Measurements from ENCODE around the gene WIPF1. TPM values are rescaled to one million over a fixed set of nuclear protein-coding genes. Genes with fewer than 3 reads are reported as not detected.
A peak's percentile ranks its signal among the peaks of the same experiment; 100 is the strongest.

The WIPF1 gene
- total and polyA plus RNA-seq, 2 of the 13 experiments (the other 11 are each of a cell fraction or from before 2014, with no cell fraction given): 0.01 TPM; not detected in 1

DNA sequence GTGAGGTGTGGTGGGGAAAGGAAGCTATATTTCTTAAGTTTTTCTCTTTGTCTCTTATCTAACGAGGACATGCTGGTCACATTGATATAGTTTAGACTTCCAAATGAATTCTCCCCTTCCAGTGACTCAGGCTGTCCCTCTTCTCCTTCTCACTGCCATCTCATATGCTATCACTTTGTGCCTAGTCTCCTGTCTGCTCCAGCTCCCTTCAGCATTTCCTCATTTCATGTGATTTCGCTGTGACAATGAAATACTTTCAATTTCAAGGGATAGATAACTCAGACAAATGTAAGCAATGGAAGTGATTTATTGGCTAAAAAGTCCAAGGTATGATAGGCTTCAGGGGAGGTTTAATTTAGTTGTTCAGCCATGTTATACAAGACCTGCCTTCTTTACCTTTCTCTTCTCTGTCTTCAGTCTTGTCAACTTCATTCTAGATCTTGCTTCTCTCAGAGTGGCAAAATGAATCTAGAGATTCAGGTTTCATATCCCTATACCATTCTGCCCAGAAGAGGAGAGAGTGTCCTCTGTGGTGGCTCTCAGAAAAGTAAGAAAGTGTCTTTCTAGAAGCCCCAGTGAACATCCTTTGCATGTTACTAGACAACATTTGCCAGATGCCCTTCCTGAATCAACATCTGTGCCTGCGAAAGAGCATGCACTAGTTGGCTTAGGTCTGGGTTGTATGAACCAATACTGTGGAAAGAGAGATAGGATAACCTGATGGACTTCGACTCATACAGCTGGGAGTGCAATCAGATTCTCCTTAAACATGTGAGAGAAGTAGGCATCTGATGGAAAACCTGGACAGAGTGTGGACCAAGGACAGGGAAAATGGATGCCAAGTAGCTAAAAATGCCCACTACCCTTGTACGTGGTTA lies 80.9 kb downstream of the WIPF1 start:
- H3K9me3 ChIP-seq (ENCODE audit: low read length): peaks cover 8% of the 10 kb centered on the region
- CTCF ChIA-PET (ENCODE audit: low intra/inter-chr PET ratio, low total read pairs): no interaction called here
- no peaks in the 10 kb centered on the region for H3K79me2 ChIP-seq (ENCODE audit: insufficient read depth, low read length)
- no peak overlapping the region for H3K27ac ChIP-seq (ENCODE audit: extremely low read length, insufficient read depth, low read length)
- no peaks in the 10 kb centered on the region for H4K20me1 ChIP-seq (ENCODE audit: insufficient read depth, low read length)
- intact Hi-C loops (cut with micrococcal nuclease; ENCODE audit: unreplicated experiment) (no loop called here), in situ Hi-C loops (cut with HindIII; ENCODE audit: extremely low pct_ligation_motif_present, low pct_unique_long_range_greater_than_20kb) (no loop called here)
- TF ChIP-seq ZNF841 (CRISPR knock-in tag; IDR thresholded peaks at IDR 0.05; ENCODE audit: borderline replicate concordance) (no peak), ZNF101 (CRISPR knock-in tag; IDR thresholded peaks at IDR 0.05; ENCODE audit: borderline replicate concordance, low read depth) (no peak), NAIF1 (CRISPR knock-in tag; IDR thresholded peaks at IDR 0.05; ENCODE audit: borderline replicate concordance) (no peak), ZNF549 (CRISPR knock-in tag; IDR thresholded peaks at IDR 0.05) (no peak), EP300 (IDR thresholded peaks at IDR 0.05; ENCODE audit: low read depth in 2 of 2, low read length in 2 of 2) (no peak), EP300 (CRISPR knock-in tag; IDR thresholded peaks at IDR 0.05; ENCODE audit: borderline replicate concordance) (no peak), ZNF674 (CRISPR knock-in tag; IDR thresholded peaks at IDR 0.05; ENCODE audit: low read depth) (no peak), ZNF296 (CRISPR knock-in tag; conservative IDR thresholded peaks at IDR 0.05) (no peak), SP4 (CRISPR knock-in tag; IDR thresholded peaks at IDR 0.05) (no peak), ZNF564 (CRISPR knock-in tag; IDR thresholded peaks at IDR 0.05) (no peak), RBM22 (optimal IDR thresholded peaks at IDR 0.05; ENCODE audit: low read length) (no peak)
- TF ChIP-seq, protein P1, sequence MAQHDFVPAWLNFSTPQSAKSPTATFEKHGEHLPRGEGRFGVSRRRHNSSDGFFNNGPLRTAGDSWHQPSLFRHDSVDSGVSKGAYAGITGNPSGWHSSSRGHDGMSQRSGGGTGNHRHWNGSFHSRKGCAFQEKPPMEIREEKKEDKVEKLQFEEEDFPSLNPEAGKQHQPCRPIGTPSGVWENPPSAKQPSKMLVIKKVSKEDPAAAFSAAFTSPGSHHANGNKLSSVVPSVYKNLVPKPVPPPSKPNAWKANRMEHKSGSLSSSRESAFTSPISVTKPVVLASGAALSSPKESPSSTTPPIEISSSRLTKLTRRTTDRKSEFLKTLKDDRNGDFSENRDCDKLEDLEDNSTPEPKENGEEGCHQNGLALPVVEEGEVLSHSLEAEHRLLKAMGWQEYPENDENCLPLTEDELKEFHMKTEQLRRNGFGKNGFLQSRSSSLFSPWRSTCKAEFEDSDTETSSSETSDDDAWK (CRISPR knock-in tag; IDR thresholded peaks at IDR 0.05): no peak
- TF ChIP-seq, protein P2, sequence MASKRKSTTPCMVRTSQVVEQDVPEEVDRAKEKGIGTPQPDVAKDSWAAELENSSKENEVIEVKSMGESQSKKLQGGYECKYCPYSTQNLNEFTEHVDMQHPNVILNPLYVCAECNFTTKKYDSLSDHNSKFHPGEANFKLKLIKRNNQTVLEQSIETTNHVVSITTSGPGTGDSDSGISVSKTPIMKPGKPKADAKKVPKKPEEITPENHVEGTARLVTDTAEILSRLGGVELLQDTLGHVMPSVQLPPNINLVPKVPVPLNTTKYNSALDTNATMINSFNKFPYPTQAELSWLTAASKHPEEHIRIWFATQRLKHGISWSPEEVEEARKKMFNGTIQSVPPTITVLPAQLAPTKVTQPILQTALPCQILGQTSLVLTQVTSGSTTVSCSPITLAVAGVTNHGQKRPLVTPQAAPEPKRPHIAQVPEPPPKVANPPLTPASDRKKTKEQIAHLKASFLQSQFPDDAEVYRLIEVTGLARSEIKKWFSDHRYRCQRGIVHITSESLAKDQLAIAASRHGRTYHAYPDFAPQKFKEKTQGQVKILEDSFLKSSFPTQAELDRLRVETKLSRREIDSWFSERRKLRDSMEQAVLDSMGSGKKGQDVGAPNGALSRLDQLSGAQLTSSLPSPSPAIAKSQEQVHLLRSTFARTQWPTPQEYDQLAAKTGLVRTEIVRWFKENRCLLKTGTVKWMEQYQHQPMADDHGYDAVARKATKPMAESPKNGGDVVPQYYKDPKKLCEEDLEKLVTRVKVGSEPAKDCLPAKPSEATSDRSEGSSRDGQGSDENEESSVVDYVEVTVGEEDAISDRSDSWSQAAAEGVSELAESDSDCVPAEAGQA (IDR thresholded peaks at IDR 0.05; ENCODE audit: low read depth): no peak
- TF ChIP-seq, protein P2 (CRISPR knock-in tag; IDR thresholded peaks at IDR 0.05; ENCODE audit: borderline replicate concordance): no peak
- POLR2A ChIA-PET: no interaction called here
- BruUV-seq (replicated peaks): no TSS peak
- ATAC-seq: no peak
- no peak overlapping the region for H3K4me3 ChIP-seq (replicated peaks in 1 of 3; ENCODE audit: insufficient read depth in 1 of 3, low read depth in 2 of 3, low read length in 3 of 3)
- no peaks in the 10 kb centered on the region for H3K4me1 ChIP-seq (ENCODE audit: insufficient read depth, low read length)
- H3K4me2 ChIP-seq (ENCODE audit: low read depth, low read length): no peak overlapping the region
- no peak overlapping the region for H3K9ac ChIP-seq (ENCODE audit: insufficient read depth, low read depth, low read length)
- no peak overlapping the region for H2AFZ ChIP-seq (ENCODE audit: low read length)
- no peak for DNase-seq (ENCODE audit: low spot score)
- WGBS (ENCODE audit: low lambda C conversion rate): 5% methylated on average over 5 of the region's 5 CpGs
- peaks cover 0 to 25% of the 10 kb centered on the region in 2 experiments; a peak in 2 of 5 replicates for H3K27me3 ChIP-seq (ENCODE audit: control insufficient read depth in 1 of 2, insufficient read depth in 2 of 2, low read length in 2 of 2)
- FAIRE-seq: peak; percentile 15
- H3K36me3 ChIP-seq (replicated peaks in 1 of 2; ENCODE audit: control insufficient read depth in 1 of 2, insufficient read depth in 2 of 2, low read length in 2 of 2): no peaks in the 10 kb centered on the region
